NCI-H524 (cell line): ENCODE measurements around the gene POLR3B.
"Not testable (repeated sequence)": the region's sequence is repeated elsewhere in the genome, so short reads cannot be mapped to it uniquely, and the experiment has no call there.

Source experiments
- DNase-seq, 2 experiments: peaks; one replicate each; lab custom pipeline; 2025; lab: John Stamatoyannopoulos, UW

POLR3B gene

DNA sequence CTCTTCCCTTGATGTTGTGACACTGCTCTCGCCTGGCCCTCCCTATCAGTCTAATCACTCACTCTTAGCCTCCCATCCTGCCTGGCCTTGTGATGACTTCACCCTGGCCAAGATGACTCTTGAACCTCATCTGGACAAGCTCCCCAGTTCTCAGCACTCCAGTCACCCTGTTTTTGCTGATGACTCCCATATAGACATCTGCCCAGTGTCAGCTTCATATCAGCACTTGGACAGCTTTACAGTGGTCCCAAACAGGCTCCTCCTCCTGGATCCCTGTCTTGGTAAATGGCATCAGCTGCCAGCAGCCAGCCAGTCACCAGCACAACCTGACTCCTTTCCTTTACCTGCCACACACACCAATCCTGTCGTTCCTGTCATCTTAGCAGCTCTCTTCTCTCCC, 104.2 kb downstream of the POLR3B start:
- no peak for DNase-seq

DNA sequence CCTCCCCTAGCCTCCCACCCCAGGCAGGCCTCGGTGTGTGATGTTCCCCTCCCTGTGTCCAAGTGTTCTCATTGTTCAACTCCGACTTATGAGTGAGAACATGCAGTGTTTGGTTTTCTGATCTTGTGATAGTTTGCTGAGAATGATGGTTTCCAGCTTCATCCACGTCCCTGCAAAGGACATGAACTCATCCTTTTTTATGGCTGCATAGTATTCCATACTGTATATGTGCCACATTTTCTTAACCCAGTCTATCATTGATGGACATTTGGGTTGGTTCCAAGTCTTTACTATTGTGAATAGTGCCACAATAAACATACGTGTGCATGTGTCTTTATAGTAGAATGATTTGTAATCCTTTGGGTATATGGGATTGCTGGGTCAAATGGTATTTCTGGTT, 108.1 kb downstream of the POLR3B start:
- DNase-seq, result not testable (repeated sequence)

GRCh38 chr12:106475662-106476061, 118.1 kb downstream of the POLR3B start:
- DNase-seq, result not testable (repeated sequence)

DNA sequence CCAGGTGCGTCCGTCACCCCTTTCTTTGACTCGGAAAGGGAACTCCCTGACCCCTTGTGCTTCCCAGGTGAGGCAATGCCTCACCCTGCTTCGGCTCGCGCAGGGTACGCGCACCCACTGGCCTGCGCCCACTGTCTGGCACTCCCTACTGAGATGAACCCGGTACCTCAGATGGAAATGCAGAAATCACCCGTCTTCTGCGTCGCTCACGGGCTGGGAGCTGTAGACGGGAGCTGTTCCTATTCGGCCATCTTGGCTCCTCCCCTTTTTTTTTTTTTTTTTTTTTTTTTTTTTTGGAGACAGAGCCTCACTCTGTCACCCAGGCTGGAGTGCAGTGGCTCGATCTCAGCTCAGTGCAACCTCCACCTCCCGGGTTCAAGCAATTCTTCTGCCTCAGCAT, 120.1 kb downstream of the POLR3B start:
- not testable (repeated sequence) for DNase-seq

- no peak for DNase-seq
Observed at GRCh38 chr12:106480251-106480650, 122.7 kb downstream of the POLR3B start.

- no peak for DNase-seq
Observed at GRCh38 chr12:106481246-106481645, 123.7 kb downstream of the POLR3B start.

DNA sequence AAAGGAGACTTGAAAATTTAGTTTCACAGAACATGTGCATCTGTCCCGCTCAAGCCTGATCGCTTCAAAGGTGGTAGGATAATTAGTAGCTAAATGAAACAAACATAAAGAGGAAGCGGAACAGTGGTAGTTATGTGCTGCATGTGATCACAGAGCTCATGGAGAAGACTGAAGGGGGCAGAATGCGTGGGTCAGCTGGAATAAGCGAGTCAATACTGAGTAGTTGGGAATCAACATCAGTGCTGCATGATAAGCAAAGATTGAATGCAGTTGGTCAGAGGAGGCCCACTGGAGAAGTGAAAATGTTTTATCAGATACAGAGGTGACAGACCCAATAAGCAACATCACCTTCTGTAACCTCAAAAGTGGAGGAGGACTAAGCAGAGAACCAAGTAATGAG, 130.1 kb downstream of the POLR3B start:
- DNase-seq, result no peak

GRCh38 chr12:106488884-106489283, 131.3 kb downstream of the POLR3B start:
- no peak for DNase-seq

DNA sequence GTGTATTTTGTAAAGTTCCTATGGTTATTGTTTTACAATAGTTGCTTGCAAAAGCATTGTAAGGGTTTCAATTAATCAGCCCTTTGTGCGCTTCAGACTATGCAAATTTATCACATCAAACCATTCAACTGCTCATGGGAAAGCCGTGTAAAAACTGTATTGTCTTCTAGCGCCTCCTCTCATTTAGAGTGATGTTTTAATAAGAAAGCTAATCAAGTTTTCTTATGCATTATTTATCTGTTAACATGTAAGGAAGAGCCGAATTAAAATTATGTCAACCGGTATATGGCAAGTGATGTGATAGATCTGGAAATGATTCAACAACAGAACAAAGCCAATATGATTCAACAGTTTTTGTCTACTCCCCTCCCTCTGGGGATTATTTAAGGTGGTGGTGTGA, 132.7 kb downstream of the POLR3B start:
- DNase-seq, result no peak

- DNase-seq, result no peak
Observed at GRCh38 chr12:106492857-106493256, 135.3 kb downstream of the POLR3B start.

DNA sequence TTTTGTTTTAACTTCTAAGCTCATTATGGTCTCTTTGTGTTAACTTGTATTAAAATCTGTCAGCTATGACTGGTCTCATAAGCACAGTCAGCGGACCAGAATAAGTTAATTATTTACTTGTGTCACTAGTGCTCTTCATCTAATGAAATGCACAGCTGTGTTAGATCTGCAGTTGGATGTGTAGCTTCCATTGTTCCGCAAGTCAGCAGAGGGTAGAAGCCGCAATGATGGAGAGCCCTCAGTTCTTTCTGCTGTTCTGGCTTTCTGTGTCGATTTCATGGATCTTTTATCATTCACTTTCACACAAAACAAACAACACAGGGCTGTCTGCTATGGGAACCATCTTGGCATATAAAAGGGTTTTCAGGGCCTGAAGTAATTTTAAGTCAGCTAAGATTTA, 136.0 kb downstream of the POLR3B start:
- no peak for DNase-seq

DNA sequence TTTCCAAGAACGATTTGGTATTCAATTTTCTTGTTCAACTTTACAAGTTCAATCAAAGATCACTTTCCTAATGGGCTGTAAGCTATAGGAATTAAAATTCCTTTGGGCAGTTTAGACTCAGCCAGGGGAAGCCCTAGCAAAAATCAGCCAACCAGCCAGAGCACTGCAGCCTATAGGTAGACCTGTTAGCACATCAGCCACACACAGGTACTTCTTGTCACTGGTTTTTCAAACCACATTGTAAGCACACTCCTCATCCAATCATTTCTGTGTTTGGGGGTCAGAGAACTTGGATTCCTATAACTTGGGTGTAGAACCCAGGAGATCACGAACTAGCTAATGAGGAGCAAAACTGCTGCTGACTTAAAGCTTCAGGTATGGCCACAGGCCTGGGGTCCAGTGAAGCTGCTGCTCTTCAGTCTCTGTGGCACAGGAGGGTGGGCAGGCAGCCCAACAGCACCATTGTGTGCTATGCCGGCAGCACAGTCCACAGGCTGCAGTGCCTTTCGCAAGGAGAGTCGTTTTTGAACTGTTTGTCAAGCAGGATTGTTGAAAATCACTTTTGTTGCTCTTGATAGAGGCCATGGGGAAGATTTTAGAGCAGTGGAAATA, 137.9 kb downstream of the POLR3B start:
- DNase-seq, result no peak

- DNase-seq, result no peak
Observed at GRCh38 chr12:106498056-106498455, 140.5 kb downstream of the POLR3B start.

- no peak for DNase-seq
Observed at GRCh38 chr12:106499628-106500027, 142.1 kb downstream of the POLR3B start.

- no peak for DNase-seq
Observed at GRCh38 chr12:106506691-106507090, 149.1 kb downstream of the POLR3B start.

GRCh38 chr12:106508966-106509365, 151.4 kb downstream of the POLR3B start:
- no peak for DNase-seq

DNA sequence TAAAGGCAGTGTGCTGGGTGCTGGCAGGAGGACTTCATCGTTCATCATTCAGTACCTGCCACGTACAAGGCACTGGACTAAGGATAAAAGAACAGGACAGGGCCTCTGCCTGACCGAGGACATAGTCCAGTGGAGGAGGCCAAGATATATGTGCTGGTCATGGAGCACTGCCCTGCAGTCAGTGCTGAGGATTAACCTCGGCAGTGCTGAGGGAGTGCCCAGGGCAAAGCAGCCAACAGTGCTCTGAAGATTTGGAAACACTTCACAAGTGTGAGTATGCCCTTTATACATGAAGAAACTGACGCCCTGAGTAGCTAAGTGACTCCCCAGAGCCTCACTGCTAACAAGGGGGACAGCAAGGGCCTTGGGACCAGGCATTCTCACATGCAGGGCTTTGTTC, 153.8 kb downstream of the POLR3B start:
- no peak for DNase-seq

DNA sequence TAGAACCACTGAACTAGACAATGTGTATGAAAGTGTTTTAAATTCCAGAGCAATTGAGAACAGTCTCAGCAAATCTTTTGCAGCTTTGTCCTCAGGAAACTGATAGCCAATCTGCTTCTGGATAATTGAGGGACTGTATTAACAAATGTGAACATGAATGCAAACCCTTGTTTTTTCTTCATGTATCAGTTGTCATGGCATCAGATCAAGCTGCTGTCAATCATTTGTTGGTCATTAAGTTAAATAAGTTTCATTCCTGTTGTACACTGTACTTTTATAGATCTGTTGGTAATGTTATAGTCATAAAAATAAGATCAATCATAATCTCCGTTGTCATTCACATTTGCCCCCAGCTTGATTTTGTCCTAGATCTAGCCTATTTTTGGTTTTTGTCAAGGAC, 159.8 kb downstream of the POLR3B start:
- no peak for DNase-seq

DNA sequence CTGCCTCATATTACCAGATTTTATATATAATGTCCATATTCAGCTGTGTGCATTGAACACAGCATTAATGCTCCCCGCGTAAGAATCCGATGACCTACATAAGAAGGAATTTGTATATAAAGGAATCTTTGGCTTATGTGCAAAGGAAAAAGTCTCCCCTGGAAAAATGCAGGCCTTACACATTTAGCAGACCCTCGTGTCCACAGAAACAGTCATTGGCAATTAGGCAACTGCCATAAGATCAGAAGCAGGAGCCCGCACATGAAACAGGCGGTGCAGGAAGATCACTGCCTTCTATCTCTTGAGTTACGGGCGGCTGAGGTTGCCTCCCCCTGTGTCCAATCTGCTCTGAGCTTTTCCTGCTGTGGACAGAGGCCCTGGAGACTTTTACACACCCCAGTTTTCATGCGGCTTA, 162.1 kb downstream of the POLR3B start:
- no peak for DNase-seq

- no peak for DNase-seq
Observed at GRCh38 chr12:106521901-106522300, 164.4 kb downstream of the POLR3B start.

DNA sequence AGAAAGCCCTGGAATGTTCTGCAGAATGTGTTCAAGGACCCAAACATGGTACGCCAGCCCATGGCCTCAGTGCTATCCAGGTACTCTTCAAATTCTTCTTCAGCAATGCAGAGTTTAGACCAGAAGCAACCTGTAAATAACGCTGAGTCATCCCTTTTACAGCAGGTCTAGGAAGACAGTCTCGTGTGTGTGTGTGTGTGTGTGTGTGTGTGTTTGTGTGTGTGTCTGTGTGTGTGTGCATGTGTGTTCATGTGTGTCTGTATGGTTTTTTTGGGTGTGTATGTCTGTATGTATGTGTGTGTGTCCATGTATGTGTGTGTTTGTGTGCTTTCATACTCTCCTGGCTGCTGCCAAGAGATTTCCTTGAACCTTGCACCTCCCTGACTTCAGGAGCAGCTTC, 165.2 kb downstream of the POLR3B start:
- no peak for DNase-seq

DNA sequence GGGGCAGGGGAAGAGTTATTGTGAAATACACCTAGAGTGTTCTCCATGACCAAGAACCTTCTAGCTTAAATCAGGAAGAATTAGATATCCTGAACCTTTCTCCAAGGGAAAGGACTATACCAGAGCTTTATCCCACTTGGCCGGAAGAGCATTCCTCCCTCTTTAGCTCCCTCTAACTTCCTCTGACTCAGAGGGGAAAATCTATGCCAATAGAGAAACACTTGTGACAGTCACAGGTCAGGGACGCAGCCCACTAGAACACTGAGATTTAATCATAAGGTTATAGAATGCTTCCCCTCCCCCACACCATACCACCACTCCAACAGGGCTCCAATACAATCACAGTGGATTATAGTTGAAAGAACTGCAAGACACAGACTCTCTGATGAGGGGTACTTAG, 169.8 kb downstream of the POLR3B start:
- DNase-seq, result no peak

GRCh38 chr12:106541201-106541600, 183.7 kb downstream of the POLR3B start:
- DNase-seq, result no peak

- no peak for DNase-seq
Observed at GRCh38 chr12:106551410-106551809, 193.9 kb downstream of the POLR3B start.

DNA sequence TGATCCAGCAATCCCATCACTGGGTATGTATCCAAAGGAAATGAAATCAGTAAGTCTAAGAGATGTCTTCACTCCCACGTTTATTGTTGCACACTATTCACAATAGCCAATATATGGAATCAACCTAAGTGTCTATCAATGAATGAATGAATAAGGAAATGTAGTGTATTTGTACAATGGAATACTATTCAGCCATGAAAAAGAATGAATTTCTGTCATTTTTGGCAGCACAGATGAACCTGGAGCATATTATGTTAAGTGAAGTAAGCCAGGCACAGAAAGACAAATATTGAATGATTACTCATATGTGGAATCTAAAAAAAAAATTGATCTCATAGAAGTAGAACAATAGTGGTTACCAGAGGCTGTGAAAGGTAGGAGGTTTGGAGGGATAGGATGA, 194.7 kb downstream of the POLR3B start:
- DNase-seq, result no peak
